SU-DHL-6 (cell line): ENCODE measurements around the gene PROX2.

Experiments used
- H2AFZ ChIP-seq: fragments of 200-600 bp; sonication (generic); 2 replicates; pipeline ENCODE4 v1.6.1; 2014; ENCODE audit warnings: low read depth, mild to moderate bottlenecking, moderate library complexity, mixed read lengths, antibody characterized with exemption, low read length; ENCODE audit not compliant: severe bottlenecking
- H3F3A ChIP-seq: fragments of 200-600 bp; shearing (Covaris generic); 2 replicates; pipeline ENCODE4 v1.6.0; 2016; ENCODE audit warnings: antibody characterized with exemption, mild to moderate bottlenecking; ENCODE audit not compliant: insufficient read depth
- H3K27ac ChIP-seq: fragments of 200-600 bp; sonication (generic); 2 replicates; pipeline ENCODE4 v1.5.1; 2016; ENCODE audit warnings: low read depth, mild to moderate bottlenecking, low read length, moderate library complexity, mixed read lengths
- H3K27me3 ChIP-seq: fragments of 200-600 bp; sonication (generic), shearing (Covaris generic); 2 replicates; pipeline ENCODE4 v1.6.0; 2014; ENCODE audit warnings: mild to moderate bottlenecking, low read length
- H3K36me3 ChIP-seq: fragments of 200-600 bp; sonication (generic); 2 replicates; pipeline ENCODE4 v1.6.1; 2014; ENCODE audit warnings: mild to moderate bottlenecking, low read length, mixed read lengths
- H3K4me2 ChIP-seq: fragments of 300-600, 200-600 bp; shearing (Covaris generic), sonication (generic); 2 replicates; pipeline ENCODE4 v1.6.0; 2014; ENCODE audit warnings: low read length, low read depth, mild to moderate bottlenecking; ENCODE audit not compliant: poor library complexity, severe bottlenecking
- H3K4me3 ChIP-seq: fragments of 200-600 bp; sonication (generic); 2 replicates; pipeline ENCODE4 v1.5.1; 2014; ENCODE audit warnings: antibody characterized with exemption, low read length, mild to moderate bottlenecking, mixed read lengths; ENCODE audit not compliant: insufficient read depth, poor library complexity, severe bottlenecking
- H3K79me2 ChIP-seq: fragments of 200-600 bp; sonication (generic); 2 replicates; pipeline ENCODE4 v1.6.1; 2014; ENCODE audit warnings: mild to moderate bottlenecking, low read length, moderate library complexity; ENCODE audit not compliant: insufficient read depth
- H3K9ac ChIP-seq: fragments of 200-600 bp; sonication (generic); 2 replicates; pipeline ENCODE4 v1.7.0; 2014; ENCODE audit warnings: mild to moderate bottlenecking, low read length
- H3K9me2 ChIP-seq: fragments of 200-600 bp; sonication (generic); replicated peaks from 2 replicates; pipeline ENCODE4 v1.6.1; 2014; ENCODE audit warnings: low read length; ENCODE audit not compliant: insufficient read depth
- H3K9me3 ChIP-seq: fragments of 200-600 bp; sonication (generic); 2 replicates; pipeline ENCODE4 v1.6.1; 2014; ENCODE audit warnings: low read length, mixed read lengths; ENCODE audit not compliant: insufficient read depth
- H4K20me1 ChIP-seq: fragments of 200-600 bp; sonication (generic); 2 replicates; pipeline ENCODE4 v1.6.1; 2014; ENCODE audit warnings: low read depth, mild to moderate bottlenecking, antibody characterized with exemption, low read length, moderate library complexity, mixed read lengths
- EZH2phosphoT487 ChIP-seq: fragments of 200-600 bp; sonication (generic), shearing (Covaris generic); conservative IDR thresholded peaks from 2 replicates; pipeline ENCODE4 v1.6.1; 2018; ENCODE audit warnings: mild to moderate bottlenecking, antibody characterized with exemption, low read length, moderate library complexity, mixed read lengths
- TF ChIP-seq, protein P1 (sequence below): fragments of 200-600 bp; sonication (generic); IDR thresholded peaks from one replicate; pipeline ENCODE4 v1.5.1; 2017; ENCODE audit warnings: antibody characterized with exemption, mild to moderate bottlenecking, low read length, moderate library complexity; ENCODE audit not compliant: insufficient read depth, poor library complexity, severe bottlenecking

PROX2 gene

GRCh38 chr14:74863274-74863673 is 12.7 kb downstream of the PROX2 start:
- Histone ChIP-seq H3K9me3 (no peaks in the 10 kb centered on the region), H2AFZ (no peak overlapping the region), H3K9ac (no peak overlapping the region), H3K27me3 (no peaks in the 10 kb centered on the region), H3K4me3 (no peak overlapping the region), H3K79me2 (no peaks in the 10 kb centered on the region), H4K20me1 (no peaks in the 10 kb centered on the region), H3K9me2 (no peaks in the 10 kb centered on the region), H3K4me2 (no peak overlapping the region), H3F3A (no peaks in the 10 kb centered on the region), H3K27ac (no peak overlapping the region), H3K36me3 (no peaks in the 10 kb centered on the region)
- TF ChIP-seq, protein P1, sequence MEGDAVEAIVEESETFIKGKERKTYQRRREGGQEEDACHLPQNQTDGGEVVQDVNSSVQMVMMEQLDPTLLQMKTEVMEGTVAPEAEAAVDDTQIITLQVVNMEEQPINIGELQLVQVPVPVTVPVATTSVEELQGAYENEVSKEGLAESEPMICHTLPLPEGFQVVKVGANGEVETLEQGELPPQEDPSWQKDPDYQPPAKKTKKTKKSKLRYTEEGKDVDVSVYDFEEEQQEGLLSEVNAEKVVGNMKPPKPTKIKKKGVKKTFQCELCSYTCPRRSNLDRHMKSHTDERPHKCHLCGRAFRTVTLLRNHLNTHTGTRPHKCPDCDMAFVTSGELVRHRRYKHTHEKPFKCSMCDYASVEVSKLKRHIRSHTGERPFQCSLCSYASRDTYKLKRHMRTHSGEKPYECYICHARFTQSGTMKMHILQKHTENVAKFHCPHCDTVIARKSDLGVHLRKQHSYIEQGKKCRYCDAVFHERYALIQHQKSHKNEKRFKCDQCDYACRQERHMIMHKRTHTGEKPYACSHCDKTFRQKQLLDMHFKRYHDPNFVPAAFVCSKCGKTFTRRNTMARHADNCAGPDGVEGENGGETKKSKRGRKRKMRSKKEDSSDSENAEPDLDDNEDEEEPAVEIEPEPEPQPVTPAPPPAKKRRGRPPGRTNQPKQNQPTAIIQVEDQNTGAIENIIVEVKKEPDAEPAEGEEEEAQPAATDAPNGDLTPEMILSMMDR, result no peak
- TF ChIP-seq EZH2phosphoT487, result no peak

DNA sequence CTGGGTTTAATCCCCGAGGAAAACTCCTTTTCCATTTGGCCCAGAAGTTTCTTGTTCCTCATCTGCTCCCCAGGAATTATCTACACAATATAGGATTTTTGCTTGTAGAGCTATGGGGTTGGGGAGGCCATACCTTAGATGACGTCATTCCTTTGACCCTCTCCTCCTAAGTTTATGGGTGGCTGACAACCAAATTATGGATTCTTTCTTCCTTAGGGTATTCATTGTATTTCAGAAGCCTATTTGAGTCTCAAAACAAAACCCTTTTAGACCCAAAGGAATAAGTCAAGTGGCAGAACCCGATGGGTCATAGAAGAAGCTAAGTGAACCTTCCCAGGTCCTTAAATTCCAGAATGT is 14.2 kb downstream of the PROX2 start:
- no peaks in the 10 kb centered on the region for H3K9me2 ChIP-seq
- H3K4me2 ChIP-seq, result no peak overlapping the region
- no peak overlapping the region for H2AFZ ChIP-seq
- H3K27ac ChIP-seq, result no peak overlapping the region
- TF ChIP-seq EZH2phosphoT487, result no peak
- TF ChIP-seq, protein P1, result no peak
- no peaks in the 10 kb centered on the region for H3K27me3 ChIP-seq
- H3F3A ChIP-seq, result no peaks in the 10 kb centered on the region
- no peaks in the 10 kb centered on the region for H4K20me1 ChIP-seq
- H3K9me3 ChIP-seq, result no peaks in the 10 kb centered on the region
- H3K4me3 ChIP-seq, result no peak overlapping the region
- no peaks in the 10 kb centered on the region for H3K36me3 ChIP-seq
- no peaks in the 10 kb centered on the region for H3K79me2 ChIP-seq
- no peak overlapping the region for H3K9ac ChIP-seq

GRCh38 chr14:74860899-74861733 is 14.8 kb downstream of the PROX2 start:
- Histone ChIP-seq H3K27ac (no peak overlapping the region), H3K9me3 (no peaks in the 10 kb centered on the region), H4K20me1 (no peaks in the 10 kb centered on the region), H3K4me2 (no peak overlapping the region), H3K9me2 (no peaks in the 10 kb centered on the region), H3K36me3 (no peaks in the 10 kb centered on the region), H3K79me2 (no peaks in the 10 kb centered on the region), H3F3A (no peaks in the 10 kb centered on the region), H2AFZ (no peak overlapping the region), H3K4me3 (no peak overlapping the region), H3K27me3 (no peaks in the 10 kb centered on the region), H3K9ac (no peak overlapping the region)
- TF ChIP-seq, protein P1, result peak; percentile 87
- TF ChIP-seq EZH2phosphoT487, result no peak
